HG02870 (cell line): ENCODE measurements around the gene FOLR1.
"Not testable (repeated sequence)": the region's sequence is repeated elsewhere in the genome, so short reads cannot be mapped to it uniquely, and the experiment has no call there.

ENCODE experiments used
- ATAC-seq: cut with Tn5 transposase; IDR thresholded peaks from one replicate; pipeline ENCODE4 v1.9.1; 2021; ENCODE audit warnings: mild to moderate bottlenecking, moderate library complexity; ENCODE audit not compliant: unreplicated experiment

Gene FOLR1

DNA sequence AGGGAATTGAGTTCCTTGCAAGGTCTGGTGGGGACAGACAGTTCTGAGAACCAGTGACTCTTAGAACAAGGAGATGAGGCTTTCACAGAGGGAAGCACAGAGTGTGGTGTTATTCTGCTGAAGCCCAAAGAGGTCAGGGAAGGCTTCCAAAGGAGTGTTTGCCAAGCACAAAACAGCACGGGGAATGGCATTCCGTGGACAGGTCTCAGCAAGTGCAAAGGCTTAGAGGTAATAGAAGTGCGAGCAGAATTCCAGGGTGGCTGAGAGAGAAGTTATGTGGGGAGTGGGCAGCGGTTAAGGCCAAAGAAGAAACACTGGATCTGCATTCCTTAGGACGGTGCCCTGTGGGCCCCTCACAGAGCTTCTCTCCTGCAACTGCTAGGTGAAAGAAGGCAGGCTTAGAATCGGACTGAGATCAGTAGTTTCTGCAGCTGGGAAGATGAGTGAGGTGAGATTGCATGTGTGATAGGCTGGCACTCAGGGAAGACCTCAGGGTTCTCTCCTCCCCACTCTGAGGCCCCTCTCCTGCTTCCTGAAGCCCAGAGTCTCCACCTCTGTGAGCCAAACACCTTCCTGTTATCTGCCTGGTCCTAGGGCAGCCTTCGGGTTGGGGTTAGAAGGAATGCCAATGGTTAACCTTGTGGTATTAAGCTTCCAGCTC lies 10.9 kb upstream of the FOLR1 start:
- ATAC-seq = not testable (repeated sequence)

DNA sequence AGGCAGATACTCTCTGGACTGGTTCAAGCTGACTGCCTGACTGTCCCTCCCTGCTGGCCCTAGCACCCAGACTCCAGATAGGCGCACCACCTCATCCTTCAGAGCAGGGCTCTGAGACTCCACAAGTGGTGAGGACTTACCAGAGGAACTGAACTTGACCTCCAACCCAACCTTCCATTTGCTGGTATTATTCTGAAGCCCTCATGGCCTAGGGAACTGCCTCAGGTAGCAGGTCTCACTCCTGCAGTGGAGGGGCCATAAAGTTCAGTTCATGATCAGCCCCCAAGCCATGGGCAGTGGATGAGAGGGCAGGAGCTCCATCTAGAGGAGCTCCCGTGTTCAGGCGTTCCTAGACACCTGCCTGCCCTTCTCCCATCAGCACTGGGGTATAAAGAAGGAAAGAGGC lies 10.4 kb upstream of the FOLR1 start:
- ATAC-seq = not testable (repeated sequence)

DNA sequence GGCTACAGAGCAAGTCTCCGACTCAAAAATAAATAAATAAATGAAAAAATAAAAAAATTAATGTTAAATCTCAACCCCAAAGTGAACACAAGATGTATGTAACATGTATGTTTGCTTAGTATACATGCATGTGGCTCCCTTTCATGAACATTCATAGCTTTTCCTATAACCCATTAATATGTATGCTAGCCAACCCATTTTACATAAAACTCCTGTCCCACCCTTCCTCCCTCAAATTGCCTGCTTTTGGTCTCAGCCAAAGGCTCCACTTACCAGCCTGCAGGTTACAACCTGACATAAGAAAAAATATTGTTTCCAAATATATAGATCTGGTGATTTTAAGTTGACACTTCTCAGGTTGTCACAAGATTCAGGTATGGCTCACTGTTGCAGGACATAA lies 3.7 kb upstream of the FOLR1 start:
- no peak for ATAC-seq

DNA sequence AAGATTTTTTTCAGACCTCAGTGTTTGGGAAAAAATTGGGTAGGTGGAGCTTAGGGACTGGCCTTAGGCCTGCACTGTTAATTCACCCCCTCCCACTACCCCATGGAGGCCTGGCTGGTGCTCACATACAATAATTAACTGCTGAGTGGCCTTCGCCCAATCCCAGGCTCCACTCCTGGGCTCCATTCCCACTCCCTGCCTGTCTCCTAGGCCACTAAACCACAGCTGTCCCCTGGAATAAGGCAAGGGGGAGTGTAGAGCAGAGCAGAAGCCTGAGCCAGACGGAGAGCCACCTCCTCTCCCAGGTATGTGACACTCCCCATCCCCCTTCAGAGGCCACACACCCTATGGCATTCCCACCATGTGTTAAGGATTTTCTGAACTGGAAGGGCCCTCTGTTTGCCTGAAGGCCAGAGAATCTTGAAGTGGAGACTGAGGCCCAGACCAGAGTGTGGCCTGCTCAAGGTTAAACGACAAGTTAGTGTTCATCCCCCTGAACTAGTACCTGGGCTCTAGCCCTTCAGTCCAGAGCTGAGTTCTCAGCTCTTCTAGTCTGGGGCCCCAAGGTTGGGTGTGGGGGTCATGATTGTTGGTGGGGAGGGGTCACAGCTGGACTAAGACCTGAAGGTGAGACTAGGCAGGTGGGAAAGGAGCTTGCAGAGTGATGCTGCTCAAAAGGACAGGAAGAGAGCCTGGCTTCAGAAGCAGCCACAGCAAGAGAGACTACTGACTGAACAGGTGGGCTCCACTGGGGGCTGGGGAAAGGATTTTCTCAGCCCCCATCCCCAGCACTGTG lies 2.3 kb upstream of the FOLR1 start:
- no peak for ATAC-seq

GRCh38 chr11:72190631-72191071 lies 1.3 kb upstream of the FOLR1 start:
- no peak for ATAC-seq

DNA sequence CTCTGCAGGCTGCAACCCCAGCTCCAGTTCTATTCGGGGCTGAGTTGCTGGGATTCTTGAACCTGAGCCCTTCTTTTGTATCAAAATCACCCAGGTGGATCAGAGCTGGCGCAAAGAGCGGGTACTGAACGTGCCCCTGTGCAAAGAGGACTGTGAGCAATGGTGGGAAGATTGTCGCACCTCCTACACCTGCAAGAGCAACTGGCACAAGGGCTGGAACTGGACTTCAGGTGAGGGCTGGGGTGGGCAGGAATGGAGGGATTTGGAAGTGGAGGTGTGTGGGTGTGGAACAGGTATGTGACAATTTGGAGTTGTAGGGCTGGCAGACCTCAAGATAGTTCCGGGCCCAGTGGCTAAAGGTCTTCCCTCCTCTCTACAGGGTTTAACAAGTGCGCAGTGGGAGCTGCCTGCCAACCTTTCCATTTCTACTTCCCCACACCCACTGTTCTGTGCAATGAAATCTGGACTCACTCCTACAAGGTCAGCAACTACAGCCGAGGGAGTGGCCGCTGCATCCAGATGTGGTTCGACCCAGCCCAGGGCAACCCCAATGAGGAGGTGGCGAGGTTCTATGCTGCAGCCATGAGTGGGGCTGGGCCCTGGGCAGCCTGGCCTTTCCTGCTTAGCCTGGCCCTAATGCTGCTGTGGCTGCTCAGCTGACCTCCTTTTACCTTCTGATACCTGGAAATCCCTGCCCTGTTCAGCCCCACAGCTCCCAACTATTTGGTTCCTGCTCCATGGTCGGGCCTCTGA lies 3.8 kb downstream of the FOLR1 start:
- no peak for ATAC-seq

- ATAC-seq = not testable (repeated sequence)
Measured at GRCh38 chr11:72201445-72201844, 9.5 kb downstream of the FOLR1 start.

GRCh38 chr11:72202571-72202970 lies 10.6 kb downstream of the FOLR1 start:
- ATAC-seq = no peak

GRCh38 chr11:72203163-72203562 lies 11.2 kb downstream of the FOLR1 start:
- no peak for ATAC-seq

- ATAC-seq = no peak
Measured at GRCh38 chr11:72204886-72205285, 12.9 kb downstream of the FOLR1 start.

DNA sequence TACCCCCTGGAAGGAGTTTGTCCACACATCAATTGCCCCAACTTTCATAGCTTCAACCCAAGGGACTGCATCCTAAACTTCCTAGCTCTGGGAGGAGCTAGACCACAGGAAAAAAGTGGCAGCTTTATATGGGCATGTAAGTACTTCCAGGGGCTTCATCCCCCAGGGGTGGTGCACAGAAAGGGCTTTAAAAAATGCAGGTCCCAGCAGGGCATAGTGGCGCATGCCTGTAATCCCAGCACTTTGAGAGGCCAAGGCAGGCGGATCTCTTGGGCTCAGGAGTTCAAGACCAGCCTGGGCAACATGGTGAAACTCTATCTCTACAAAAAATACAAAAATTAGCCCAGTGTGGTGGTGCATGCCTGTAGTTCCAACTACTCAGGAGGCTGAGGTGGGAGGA lies 14.9 kb downstream of the FOLR1 start:
- ATAC-seq = not testable (repeated sequence)

DNA sequence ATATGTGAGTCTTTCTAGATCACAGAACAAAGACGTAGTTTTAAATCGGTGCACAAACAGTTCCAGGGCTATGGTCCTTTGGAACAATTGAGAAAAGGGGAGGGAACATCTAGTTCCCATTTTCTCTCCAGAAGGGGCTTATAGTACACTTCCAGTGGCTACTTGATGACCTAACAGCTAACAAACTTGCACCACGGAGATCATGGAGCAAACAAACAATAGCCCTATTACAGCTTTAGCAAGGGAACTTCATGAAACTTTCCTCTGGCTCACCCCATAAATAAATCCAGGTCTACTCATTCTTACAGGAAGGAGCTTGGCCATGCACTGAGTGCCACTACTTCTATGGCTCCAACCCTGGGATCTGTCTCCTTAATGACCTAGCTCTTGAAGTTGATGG lies 16.3 kb downstream of the FOLR1 start:
- ATAC-seq = no peak

DNA sequence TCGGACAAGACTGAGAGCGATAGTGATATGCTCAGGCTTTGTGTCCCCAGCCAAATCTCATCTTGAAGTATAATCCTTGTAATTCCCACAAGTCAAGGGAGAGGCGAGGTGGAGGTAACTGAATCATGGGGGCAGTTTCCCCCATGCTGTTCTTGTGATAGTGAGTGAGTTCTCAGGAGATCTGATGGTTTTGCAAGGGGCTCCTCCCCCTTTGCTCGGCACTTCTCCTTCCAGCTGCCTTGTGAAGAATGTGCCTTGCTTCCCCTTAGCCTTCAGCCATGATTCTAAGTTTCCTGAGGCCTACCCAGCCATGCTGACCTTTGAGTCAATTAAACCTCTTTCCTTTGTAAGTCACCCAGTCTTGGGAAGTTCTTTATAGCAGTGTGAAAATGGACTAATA lies 17.2 kb downstream of the FOLR1 start:
- no peak for ATAC-seq

GRCh38 chr11:72216638-72217037 lies 24.7 kb downstream of the FOLR1 start, which contains the start of gene FOLR2:
Gene FOLR2 (plus strand): TSS chr11:72216794. CDS start chr11:72218585, 1,791 bp downstream.
- ATAC-seq = no peak

- no peak for ATAC-seq
Measured at GRCh38 chr11:72217841-72218240, 25.9 kb downstream of the FOLR1 start.

DNA sequence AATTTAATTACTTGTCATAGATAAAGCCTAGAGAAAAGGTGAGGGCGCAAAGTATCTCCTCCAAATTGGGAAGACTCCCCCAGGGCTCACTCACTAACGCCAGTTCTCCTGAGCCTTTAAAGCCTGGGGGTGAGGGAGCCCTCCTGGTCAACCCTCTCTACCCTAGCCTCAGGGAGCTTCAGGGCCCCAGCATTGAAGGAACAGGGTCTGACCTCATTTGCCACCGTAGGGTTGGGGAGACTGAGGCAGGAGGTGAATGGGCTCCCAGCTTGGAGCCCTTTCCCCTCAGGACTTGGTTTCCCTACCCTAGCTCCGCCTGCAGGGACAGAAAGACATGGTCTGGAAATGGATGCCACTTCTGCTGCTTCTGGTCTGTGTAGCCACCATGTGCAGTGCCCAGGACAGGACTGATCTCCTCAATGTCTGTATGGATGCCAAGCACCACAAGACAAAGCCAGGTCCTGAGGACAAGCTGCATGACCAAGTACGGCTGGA lies 26.4 kb downstream of the FOLR1 start:
- no peak for ATAC-seq

GRCh38 chr11:72220696-72221363 lies 28.9 kb downstream of the FOLR1 start:
- ATAC-seq = no peak

- no peak for ATAC-seq
Measured at GRCh38 chr11:72221386-72222075, 29.6 kb downstream of the FOLR1 start.

GRCh38 chr11:72222106-72222891 lies 30.4 kb downstream of the FOLR1 start:
- no peak for ATAC-seq
